Measurements from ENCODE around the gene ACTN4.

The ACTN4 gene

DNA sequence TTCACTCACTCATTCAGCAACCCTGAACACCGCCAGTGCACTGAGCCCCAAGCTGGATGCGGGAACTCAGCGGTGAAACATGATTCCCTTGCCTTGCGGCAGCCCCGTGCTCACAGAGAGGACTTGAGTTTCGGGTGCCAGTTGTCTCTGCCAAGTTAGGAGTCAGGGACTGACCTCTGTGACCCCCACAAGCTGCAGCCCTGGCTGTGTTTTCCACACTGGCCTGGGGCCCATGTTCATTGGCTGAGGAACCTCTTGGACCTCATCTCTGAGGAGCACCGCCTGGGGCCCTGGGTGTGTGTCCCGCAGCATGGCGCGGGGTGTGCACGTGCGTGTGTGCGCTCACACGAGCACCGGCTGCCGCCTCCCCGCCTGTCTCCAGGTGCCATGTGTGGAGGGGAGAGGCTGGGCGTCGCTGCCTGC is 65.8 kb downstream of the ACTN4 start:
- no peak for DNase-seq

- no peak for DNase-seq
These were observed 66.4 kb downstream of the ACTN4 start for GRCh38 chr19:38713865-38714264.

DNA sequence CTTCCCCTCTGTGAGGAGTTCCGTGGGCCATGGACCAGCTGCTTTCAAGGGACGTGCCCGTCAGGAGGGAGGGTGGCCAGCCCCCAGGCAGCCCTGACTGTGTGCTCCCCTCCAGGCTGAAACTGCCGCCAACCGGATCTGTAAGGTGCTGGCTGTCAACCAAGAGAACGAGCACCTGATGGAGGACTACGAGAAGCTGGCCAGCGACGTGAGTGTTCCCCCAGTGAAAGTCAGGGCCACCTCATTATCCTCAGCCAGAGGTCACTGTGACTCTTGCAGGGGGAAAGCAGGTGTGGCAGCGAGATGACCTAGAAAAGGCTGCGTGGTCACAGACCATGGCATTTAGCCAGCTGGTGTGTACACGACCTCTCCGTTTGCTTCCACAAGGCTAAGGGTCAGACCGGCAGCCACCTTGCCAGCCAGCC is 66.9 kb downstream of the ACTN4 start:
- no peak for DNase-seq

DNA sequence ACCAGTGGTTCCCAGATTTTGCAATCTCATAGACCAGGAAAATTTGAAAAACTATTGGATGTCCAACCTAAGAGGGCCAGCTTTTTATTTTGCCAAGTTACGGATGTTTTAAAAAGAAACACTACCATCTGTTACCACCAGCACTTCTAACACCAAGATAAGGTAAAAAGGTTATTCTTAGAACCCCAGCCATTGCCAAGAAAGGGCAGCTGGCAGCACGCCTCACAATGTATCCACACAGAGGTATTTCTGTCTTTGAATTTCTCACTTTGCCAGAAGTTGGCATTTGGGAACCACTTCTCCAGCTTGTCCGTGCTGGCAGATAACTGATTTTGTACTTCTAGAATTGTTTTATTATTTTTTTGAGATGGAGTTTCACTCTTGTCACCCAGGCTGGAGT is 68.1 kb downstream of the ACTN4 start:
- DNase-seq: no peak

DNA sequence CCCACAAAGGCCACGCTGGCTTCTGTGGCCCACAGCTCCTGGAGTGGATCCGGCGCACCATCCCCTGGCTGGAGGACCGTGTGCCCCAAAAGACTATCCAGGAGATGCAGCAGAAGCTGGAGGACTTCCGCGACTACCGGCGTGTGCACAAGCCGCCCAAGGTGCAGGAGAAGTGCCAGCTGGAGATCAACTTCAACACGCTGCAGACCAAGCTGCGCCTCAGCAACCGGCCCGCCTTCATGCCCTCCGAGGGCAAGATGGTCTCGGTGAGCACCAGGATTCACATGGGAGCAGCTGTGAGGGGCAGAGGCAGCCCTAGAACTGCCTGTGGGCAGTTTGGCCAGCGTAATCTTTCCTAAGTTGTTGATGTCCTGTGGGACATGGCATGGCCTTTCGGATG is 69.6 kb downstream of the ACTN4 start:
- DNase-seq: no peak

DNA sequence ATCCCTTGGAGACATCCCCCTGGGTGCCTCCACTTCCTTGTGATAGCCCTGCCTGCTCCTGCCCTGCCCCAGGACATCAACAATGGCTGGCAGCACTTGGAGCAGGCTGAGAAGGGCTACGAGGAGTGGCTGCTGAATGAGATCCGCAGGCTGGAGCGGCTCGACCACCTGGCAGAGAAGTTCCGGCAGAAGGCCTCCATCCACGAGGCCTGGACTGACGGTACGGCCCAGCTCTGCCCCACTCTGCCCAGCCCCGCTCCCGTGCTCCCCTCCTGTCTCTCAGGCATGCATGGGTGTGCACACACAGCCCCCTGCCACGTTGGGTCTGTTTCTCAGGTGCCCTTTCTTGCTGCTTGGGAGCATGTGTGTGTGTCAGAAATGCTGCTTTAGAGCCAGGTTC is 70.4 kb downstream of the ACTN4 start:
- DNase-seq: no peak

DNA sequence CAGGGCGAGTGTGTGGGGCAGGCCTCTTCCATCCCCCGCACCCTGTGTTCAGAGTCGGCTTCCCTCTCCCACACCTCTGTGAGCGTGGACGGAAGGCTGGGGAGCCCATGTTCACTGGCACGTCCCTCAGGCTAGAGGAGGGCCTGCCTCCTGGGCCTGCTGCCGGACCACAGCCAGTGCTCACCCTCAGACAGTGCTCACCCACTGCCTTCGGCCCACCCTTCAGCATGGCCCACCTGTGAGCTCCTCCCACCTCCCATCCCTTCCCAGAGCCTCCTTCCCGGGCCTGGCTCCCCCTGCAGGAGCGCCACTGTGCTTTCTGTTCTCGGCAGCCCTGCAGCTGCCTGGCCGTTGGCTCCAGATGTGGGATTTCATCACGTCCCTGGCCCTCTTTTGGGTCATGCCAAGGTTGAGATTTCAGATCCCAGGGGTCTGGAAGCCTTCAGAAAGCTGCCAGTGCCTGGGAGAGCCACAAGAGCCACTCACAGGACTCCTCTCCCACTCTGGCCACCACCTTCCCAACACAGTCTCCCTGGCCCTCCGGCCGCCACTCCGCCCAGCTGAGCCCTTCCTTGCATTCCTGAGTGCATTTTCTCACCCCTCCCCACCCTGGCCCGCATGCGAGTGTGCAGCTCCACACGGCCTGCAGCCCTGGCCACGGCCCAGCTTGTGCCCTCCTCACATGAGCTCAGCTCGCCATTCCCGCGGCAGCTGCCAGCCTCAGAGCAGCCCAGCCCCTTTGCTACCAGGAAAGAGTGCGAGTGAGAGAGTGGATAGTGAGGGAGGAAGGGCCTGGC is 71.5 kb downstream of the ACTN4 start:
- DNase-seq: no peak

DNA sequence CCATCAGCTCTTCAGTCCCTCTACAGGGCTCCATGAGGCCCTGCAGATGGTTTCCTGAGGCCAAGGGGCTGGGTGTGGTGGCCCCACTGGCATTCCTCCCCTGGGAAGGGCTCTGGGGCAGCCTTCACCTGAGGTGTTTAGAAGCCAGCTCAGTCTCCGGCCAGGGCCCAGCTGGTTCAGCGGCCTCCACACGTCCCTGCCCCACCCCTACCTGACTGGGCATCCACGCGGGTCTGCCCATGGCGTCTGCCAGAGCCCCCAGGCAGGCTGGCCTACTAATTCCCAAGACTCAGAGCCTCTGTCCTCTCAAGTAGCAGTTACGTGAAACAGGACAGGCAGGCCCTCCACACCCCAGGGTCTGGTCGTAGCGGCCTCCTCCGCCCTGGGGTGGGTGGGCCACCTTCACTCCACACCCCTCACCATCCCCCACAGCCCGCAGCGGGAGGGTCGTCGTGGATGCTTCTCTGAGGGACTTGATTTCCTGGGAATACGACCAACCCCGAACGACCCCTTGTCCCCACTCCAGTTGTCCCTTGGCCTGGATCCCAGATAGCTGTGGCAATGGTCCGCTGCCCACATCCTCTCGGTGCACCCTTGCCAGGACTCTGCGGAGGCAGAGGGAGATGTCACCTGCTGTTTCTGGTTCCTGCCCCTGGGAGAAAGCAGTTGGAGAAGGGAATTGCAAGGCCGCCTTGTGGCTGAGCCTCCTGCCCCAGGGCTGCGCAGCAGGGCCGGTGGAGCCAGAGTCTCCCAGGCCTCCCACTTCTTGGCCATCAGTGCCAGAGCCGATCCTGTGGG is 72.5 kb downstream of the ACTN4 start:
- DNase-seq: no peak

DNA sequence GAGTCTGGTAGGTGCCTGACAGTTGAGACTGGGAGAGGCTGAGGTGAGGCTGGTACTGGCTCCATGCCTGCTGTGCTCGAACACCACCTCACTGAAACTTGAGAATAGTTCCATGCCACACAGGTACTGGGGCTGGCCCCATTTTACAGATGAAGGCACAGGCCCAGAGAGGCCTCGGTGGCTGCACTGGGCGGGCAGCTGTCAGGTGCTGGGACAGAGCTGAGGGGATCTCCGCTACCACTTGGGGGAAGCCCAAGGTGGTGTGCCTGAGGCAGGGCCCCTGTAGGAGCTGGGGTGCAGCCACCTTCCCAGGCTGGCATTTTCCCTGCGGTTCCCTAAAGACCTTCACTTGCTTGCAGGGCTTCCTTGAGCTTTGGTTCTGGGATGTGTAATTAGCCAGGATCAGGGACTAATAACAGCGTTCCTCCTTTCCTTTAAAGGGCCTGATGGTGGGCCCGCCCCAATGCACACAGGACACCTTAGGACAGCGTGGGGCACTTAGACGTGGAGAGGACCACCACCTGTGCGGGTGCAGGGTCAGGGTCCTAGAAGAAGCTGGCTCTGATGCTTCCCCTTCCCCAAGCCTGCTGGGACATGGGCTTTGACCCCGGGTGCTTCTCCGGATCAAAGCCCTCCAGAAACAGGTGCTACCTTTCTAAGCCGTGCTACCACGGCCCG is 73.2 kb downstream of the ACTN4 start:
- no peak for DNase-seq

DNA sequence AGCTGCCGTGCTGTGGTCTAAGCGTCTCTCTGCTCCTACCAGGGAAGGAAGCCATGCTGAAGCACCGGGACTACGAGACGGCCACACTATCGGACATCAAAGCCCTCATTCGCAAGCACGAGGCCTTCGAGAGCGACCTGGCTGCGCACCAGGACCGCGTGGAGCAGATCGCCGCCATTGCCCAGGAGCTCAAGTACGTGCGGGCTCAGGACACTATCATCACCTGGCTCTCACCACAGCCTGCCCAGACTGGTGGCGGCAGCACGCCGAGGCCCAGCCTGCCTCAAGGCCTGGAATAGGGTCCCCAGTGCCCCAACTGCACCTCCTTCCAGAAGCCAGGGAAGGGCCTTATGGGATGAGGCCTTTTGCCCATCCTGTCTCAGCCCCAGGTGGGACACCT is 74.0 kb downstream of the ACTN4 start:
- DNase-seq: no peak

GRCh38 chr19:38721979-38722773 is 74.7 kb downstream of the ACTN4 start:
- DNase-seq: no peak

GRCh38 chr19:38722947-38723605 is 75.6 kb downstream of the ACTN4 start:
- DNase-seq: no peak

- no peak for DNase-seq
These were observed 76.1 kb downstream of the ACTN4 start for GRCh38 chr19:38723606-38723965.

DNA sequence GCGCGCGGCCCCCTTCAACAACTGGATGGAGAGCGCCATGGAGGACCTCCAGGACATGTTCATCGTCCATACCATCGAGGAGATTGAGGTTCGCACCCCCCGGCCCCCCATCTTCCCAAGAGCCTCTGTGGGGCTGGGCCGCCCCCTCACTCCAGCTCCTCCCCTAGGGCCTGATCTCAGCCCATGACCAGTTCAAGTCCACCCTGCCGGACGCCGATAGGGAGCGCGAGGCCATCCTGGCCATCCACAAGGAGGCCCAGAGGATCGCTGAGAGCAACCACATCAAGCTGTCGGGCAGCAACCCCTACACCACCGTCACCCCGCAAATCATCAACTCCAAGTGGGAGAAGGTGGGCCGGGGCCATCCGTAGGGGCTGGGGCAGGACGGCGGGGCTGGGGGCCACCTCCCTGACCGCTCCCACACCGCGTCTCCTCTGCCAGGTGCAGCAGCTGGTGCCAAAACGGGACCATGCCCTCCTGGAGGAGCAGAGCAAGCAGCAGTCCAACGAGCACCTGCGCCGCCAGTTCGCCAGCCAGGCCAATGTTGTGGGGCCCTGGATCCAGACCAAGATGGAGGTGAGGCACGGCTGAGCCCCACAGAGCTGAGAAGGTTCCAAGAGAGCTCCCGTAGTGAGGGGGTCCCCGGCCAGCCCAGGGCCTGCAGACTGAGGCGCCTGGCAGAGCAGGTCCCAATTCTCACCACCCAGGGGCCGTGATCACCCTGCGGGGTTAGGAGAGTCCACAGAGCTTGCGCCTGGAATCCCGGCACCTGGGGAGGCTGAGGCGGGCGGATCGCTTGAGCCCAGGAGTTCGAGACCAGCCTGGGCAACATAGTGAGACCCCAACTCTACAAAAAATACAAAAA is 76.8 kb downstream of the ACTN4 start:
- no peak for DNase-seq

- DNase-seq: no peak
These were observed 78.2 kb downstream of the ACTN4 start for GRCh38 chr19:38725469-38726283.

GRCh38 chr19:38726284-38726673 is 78.8 kb downstream of the ACTN4 start:
- no peak for DNase-seq

GRCh38 chr19:38726761-38727301 is 79.4 kb downstream of the ACTN4 start:
- DNase-seq: no peak

DNA sequence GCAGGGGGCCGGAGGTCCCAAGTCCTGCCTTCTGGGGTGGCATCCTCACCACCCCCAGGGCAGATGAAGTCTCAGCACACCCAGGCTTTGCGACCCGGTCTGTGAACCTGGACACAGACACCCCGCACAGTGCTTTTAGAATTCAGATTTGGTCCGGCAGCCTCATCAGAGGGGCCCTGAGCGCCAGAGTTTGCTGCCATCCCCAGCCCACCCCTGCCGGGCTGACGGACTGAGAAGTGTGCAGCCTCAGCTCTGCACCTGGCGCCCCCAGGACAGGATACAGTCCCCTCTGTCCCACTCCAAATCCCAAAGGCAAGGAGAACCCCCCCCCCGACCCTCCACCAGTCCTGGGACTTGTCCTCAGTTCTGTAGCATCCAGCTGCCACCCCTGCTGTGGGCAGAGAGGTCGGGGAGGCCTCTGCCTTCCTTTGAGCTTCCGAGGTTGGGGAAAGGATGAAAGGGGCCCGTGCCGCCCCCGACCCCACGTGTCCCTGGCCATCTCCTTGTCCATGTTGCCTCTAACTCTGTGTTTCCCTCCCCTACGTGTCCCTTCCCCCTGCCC is 79.9 kb downstream of the ACTN4 start:
- DNase-seq: no peak

- DNase-seq: no peak
These were observed 80.6 kb downstream of the ACTN4 start for GRCh38 chr19:38727868-38728660.
